H1 (cell line): ENCODE measurements around the gene UGT1A3. TPM values are rescaled to one million over a fixed set of nuclear protein-coding genes. Genes with fewer than 3 reads are reported as not detected.

Source experiments
- CEBPB ChIP-seq: IDR thresholded peaks from 2 replicates; pipeline ENCODE4 v1.6.1; 2012; ENCODE audit warnings: low read depth, low read length
- FOSL1 ChIP-seq: IDR thresholded peaks from 2 replicates; pipeline ENCODE4 v1.6.1; 2011; ENCODE audit warnings: mild to moderate bottlenecking, low read depth, low read length, moderate library complexity; ENCODE audit not compliant: insufficient read depth
- GTF2F1 ChIP-seq: IDR thresholded peaks from 2 replicates; pipeline ENCODE4 v1.6.1; 2012; ENCODE audit warnings: low read depth, low read length, improper control_type of control experiment, borderline replicate concordance
- POLR2A ChIP-seq, 2 experiments: IDR thresholded peaks; 1 replicate in 1 of 2; 2 replicates in 1 of 2; pipeline ENCODE4 v1.6.1; 2011; ENCODE audit warnings: low read depth in 2 of 2, low read length in 2 of 2, mild to moderate bottlenecking in 2 of 2; ENCODE audit errors: control extremely low read depth in 1 of 2
- POLR2AphosphoS5 ChIP-seq: IDR thresholded peaks from 2 replicates; pipeline ENCODE4 v1.6.1; 2011; ENCODE audit warnings: low read depth, low read length
- POU5F1 ChIP-seq: IDR thresholded peaks from 2 replicates; pipeline ENCODE4 v1.6.1; 2011; ENCODE audit warnings: low read depth, mild to moderate bottlenecking, low read length, moderate library complexity
- polyA plus RNA-seq, 7 experiments: library from polyadenylated mRNA; depleted of rRNA in 3 of 7; stranded (reverse) in 5 of 7; unstranded in 2 of 7; fragments of >200 nt in 5 of 7; fragments of 200-250 nt in 2 of 7; gene quantifications; 1 replicate in 5 of 7; 2 replicates in 1 of 7; 4 replicates in 1 of 7; pipeline versions ENCODE4 v1.2.1 to v1.2.3, GENCODE V29; 2011 to 2013; ENCODE audit warnings: missing spikeins in 2 of 7, mixed read lengths in 2 of 7
- total RNA-seq: library from RNA; stranded (reverse); fragmentation: NEBNext Ultra II Directional; extraction: Animal tissue kit (Norgen Biotek cat#: 25700); gene quantifications from 2 replicates; pipeline ENCODE4 v1.2.1, GENCODE V29; 2021
- TF ChIP-seq, protein P1 (sequence below): fragments of 300-600 bp; sonication (generic); IDR thresholded peaks from 2 replicates; pipeline ENCODE4 v1.7.1; 2012; ENCODE audit warnings: low read length, moderate library complexity, mild to moderate bottlenecking, inconsistent platforms; ENCODE audit not compliant: insufficient replicate concordance
- TF ChIP-seq, protein P2 (sequence below), 3 experiments: IDR thresholded peaks; 1 replicate in 2 of 3; 2 replicates in 1 of 3; pipeline versions ENCODE4 v1.5.1 to v1.6.1; 2011; ENCODE audit warnings: low read length in 3 of 3, mild to moderate bottlenecking in 3 of 3, inconsistent platforms in 2 of 3, low read depth in 1 of 3, moderate library complexity in 1 of 3; ENCODE audit not compliant: insufficient read depth in 1 of 3; ENCODE audit errors: control extremely low read depth in 1 of 3

The UGT1A3 gene
- total and polyA plus RNA-seq, 2 of the 8 experiments (the other 6 are each of a cell fraction or from before 2014, with no cell fraction given), result not detected

GRCh38 chr2:233756429-233757081, 27.7 kb downstream of the UGT1A3 start (continued):
- TF ChIP-seq, protein P1, sequence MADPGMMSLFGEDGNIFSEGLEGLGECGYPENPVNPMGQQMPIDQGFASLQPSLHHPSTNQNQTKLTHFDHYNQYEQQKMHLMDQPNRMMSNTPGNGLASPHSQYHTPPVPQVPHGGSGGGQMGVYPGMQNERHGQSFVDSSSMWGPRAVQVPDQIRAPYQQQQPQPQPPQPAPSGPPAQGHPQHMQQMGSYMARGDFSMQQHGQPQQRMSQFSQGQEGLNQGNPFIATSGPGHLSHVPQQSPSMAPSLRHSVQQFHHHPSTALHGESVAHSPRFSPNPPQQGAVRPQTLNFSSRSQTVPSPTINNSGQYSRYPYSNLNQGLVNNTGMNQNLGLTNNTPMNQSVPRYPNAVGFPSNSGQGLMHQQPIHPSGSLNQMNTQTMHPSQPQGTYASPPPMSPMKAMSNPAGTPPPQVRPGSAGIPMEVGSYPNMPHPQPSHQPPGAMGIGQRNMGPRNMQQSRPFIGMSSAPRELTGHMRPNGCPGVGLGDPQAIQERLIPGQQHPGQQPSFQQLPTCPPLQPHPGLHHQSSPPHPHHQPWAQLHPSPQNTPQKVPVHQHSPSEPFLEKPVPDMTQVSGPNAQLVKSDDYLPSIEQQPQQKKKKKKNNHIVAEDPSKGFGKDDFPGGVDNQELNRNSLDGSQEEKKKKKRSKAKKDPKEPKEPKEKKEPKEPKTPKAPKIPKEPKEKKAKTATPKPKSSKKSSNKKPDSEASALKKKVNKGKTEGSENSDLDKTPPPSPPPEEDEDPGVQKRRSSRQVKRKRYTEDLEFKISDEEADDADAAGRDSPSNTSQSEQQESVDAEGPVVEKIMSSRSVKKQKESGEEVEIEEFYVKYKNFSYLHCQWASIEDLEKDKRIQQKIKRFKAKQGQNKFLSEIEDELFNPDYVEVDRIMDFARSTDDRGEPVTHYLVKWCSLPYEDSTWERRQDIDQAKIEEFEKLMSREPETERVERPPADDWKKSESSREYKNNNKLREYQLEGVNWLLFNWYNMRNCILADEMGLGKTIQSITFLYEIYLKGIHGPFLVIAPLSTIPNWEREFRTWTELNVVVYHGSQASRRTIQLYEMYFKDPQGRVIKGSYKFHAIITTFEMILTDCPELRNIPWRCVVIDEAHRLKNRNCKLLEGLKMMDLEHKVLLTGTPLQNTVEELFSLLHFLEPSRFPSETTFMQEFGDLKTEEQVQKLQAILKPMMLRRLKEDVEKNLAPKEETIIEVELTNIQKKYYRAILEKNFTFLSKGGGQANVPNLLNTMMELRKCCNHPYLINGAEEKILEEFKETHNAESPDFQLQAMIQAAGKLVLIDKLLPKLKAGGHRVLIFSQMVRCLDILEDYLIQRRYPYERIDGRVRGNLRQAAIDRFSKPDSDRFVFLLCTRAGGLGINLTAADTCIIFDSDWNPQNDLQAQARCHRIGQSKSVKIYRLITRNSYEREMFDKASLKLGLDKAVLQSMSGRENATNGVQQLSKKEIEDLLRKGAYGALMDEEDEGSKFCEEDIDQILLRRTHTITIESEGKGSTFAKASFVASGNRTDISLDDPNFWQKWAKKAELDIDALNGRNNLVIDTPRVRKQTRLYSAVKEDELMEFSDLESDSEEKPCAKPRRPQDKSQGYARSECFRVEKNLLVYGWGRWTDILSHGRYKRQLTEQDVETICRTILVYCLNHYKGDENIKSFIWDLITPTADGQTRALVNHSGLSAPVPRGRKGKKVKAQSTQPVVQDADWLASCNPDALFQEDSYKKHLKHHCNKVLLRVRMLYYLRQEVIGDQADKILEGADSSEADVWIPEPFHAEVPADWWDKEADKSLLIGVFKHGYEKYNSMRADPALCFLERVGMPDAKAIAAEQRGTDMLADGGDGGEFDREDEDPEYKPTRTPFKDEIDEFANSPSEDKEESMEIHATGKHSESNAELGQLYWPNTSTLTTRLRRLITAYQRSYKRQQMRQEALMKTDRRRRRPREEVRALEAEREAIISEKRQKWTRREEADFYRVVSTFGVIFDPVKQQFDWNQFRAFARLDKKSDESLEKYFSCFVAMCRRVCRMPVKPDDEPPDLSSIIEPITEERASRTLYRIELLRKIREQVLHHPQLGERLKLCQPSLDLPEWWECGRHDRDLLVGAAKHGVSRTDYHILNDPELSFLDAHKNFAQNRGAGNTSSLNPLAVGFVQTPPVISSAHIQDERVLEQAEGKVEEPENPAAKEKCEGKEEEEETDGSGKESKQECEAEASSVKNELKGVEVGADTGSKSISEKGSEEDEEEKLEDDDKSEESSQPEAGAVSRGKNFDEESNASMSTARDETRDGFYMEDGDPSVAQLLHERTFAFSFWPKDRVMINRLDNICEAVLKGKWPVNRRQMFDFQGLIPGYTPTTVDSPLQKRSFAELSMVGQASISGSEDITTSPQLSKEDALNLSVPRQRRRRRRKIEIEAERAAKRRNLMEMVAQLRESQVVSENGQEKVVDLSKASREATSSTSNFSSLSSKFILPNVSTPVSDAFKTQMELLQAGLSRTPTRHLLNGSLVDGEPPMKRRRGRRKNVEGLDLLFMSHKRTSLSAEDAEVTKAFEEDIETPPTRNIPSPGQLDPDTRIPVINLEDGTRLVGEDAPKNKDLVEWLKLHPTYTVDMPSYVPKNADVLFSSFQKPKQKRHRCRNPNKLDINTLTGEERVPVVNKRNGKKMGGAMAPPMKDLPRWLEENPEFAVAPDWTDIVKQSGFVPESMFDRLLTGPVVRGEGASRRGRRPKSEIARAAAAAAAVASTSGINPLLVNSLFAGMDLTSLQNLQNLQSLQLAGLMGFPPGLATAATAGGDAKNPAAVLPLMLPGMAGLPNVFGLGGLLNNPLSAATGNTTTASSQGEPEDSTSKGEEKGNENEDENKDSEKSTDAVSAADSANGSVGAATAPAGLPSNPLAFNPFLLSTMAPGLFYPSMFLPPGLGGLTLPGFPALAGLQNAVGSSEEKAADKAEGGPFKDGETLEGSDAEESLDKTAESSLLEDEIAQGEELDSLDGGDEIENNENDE, result no peak
- TF ChIP-seq FOSL1, result no peak
- no peak for TF ChIP-seq POU5F1
- TF ChIP-seq GTF2F1, result no peak
- TF ChIP-seq, protein P2, sequence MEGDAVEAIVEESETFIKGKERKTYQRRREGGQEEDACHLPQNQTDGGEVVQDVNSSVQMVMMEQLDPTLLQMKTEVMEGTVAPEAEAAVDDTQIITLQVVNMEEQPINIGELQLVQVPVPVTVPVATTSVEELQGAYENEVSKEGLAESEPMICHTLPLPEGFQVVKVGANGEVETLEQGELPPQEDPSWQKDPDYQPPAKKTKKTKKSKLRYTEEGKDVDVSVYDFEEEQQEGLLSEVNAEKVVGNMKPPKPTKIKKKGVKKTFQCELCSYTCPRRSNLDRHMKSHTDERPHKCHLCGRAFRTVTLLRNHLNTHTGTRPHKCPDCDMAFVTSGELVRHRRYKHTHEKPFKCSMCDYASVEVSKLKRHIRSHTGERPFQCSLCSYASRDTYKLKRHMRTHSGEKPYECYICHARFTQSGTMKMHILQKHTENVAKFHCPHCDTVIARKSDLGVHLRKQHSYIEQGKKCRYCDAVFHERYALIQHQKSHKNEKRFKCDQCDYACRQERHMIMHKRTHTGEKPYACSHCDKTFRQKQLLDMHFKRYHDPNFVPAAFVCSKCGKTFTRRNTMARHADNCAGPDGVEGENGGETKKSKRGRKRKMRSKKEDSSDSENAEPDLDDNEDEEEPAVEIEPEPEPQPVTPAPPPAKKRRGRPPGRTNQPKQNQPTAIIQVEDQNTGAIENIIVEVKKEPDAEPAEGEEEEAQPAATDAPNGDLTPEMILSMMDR (IDR thresholded peaks at IDR 0.05; ENCODE audit: control extremely low read depth in 1 of 3, insufficient read depth in 1 of 3, low read depth in 1 of 3, low read length in 3 of 3), result no peak
- TF ChIP-seq POLR2AphosphoS5, result no peak
- no peak for TF ChIP-seq CEBPB
- TF ChIP-seq POLR2A (IDR thresholded peaks at IDR 0.05; ENCODE audit: control extremely low read depth in 1 of 2, low read depth in 2 of 2, low read length in 2 of 2), result no peak
